GM13977 (cell line): Measurements from ENCODE around the gene EEFSEC.

Experiments
- DNase-seq: peaks from one replicate; pipeline ENCODE4 v3.0.0; 2012; ENCODE audit warnings: low spot score
- in situ Hi-C: fragments of 300-500 bp; cut with MboI; formaldehyde crosslinking; loops from one replicate; pipeline ENCODE4 v1.12.0; 2022; ENCODE audit warnings: low sequenced_read_pairs, low pct_unique_long_range_greater_than_20kb, mixed read lengths, inconsistent platforms; ENCODE audit not compliant: unreplicated experiment
- TF ChIP-seq, protein P1 (sequence below): IDR thresholded peaks from 2 replicates; pipeline ENCODE4 v1.5.1; 2012; ENCODE audit warnings: mild to moderate bottlenecking, control low read depth; ENCODE audit not compliant: insufficient read depth; ENCODE audit errors: extremely low read depth, missing control alignments

The EEFSEC gene

DNA sequence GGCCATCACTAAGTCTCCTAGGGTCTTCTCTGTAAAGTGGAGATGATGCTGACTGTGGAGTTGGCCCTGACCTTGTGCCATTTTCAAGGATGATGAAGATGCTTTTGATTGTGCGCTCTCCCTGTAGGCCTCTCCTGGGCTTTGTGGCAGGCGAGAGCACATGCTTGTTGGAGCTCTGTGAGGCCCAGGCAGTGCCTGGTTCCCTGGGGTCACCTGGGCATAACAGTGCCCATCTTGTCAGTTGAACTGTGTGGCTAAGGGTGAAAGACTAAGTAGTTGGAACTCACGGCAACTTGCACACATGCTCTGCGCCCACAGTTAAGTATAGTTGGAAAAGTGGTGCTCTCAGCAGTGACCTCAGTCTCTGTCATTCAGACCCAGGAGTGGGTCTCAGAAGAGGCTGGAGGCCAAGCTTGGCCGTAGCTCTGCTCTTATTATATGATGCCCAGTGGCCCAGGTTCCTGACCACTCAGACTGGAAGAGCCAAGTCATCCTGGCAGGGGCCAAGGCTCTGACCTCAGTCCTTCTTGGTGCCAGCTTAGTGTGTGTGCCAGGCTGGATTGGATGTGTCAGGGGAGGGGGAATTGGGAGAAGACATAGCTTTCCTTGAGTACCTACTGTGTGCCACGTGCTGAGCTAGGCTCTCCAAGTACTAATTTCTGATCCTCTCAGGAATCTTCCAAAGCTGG, 154.6 kb downstream of the EEFSEC start:
- TF ChIP-seq, protein P1, sequence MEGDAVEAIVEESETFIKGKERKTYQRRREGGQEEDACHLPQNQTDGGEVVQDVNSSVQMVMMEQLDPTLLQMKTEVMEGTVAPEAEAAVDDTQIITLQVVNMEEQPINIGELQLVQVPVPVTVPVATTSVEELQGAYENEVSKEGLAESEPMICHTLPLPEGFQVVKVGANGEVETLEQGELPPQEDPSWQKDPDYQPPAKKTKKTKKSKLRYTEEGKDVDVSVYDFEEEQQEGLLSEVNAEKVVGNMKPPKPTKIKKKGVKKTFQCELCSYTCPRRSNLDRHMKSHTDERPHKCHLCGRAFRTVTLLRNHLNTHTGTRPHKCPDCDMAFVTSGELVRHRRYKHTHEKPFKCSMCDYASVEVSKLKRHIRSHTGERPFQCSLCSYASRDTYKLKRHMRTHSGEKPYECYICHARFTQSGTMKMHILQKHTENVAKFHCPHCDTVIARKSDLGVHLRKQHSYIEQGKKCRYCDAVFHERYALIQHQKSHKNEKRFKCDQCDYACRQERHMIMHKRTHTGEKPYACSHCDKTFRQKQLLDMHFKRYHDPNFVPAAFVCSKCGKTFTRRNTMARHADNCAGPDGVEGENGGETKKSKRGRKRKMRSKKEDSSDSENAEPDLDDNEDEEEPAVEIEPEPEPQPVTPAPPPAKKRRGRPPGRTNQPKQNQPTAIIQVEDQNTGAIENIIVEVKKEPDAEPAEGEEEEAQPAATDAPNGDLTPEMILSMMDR = no peak
- in situ Hi-C loops = no loop called here

DNA sequence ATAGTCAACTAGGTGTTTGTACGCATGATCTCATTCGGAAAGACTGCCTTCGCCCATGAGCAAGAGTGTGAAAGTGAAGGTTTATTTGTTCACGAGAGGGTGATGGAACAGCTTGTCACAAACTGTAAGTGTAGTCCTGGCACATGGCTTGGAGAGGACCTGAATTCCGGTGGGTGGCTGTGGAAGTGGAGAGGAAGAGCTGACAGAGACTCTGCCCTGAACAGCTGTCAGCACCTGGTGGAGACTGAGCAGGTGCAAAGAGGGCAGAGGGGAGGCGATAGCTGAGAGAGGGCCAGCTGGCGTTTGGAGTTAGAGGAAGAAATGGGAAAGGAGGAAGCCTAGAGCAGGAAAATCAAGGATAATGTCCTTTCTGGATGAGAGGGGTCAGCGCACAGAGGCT, 155.7 kb downstream of the EEFSEC start:
- TF ChIP-seq, protein P1 = no peak
- in situ Hi-C loops = no loop called here
- DNase-seq = no peak

More for the DNA sequence above, 154.6 kb downstream of the EEFSEC start:
- no peak for DNase-seq

GRCh38 chr3:128310286-128311058, 157.2 kb downstream of the EEFSEC start:
- TF ChIP-seq, protein P1 = no peak
- in situ Hi-C loops = no loop called here
- DNase-seq = no peak

GRCh38 chr3:128311441-128311844, 158.2 kb downstream of the EEFSEC start:
- no peak for DNase-seq
- TF ChIP-seq, protein P1 = no peak
- in situ Hi-C loops = no loop called here

GRCh38 chr3:128312271-128312670, 159.0 kb downstream of the EEFSEC start:
- in situ Hi-C loops = no loop called here
- TF ChIP-seq, protein P1 = no peak

DNA sequence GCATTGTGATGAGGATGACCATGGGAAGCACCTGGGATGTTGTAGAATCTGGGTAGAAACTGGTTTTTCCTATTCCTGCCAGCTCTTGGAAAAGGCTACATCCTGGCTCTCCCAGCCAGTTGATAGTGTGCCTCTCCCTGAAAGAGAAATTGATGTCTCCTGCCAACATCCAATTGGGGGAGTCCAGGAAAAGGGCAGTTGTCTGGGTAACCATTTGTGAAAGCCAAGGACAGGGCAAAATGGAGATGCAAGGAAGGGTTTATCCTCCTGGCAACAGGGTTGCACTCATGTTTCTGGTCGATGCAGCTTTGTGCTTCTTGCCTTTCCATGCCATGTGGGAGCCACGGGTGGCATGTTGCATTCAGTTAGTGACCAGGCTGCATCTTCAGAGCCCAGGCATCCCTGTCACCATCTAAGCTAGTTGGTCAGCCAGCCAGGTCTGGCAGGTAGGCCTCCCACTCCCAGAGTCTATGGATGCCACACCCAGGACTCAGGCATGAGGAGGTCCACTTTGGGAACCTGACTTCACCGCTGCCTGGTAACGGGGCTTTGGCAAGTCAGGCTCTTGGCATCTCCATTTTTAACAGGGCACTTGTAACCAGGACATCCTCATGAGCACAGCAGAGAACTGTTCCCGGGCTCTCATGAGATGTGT, 159.9 kb downstream of the EEFSEC start:
- in situ Hi-C loops = no loop called here
- TF ChIP-seq, protein P1 = no peak
- DNase-seq = no peak

More at GRCh38 chr3:128312271-128312670, 159.0 kb downstream of the EEFSEC start:
- DNase-seq = no peak
